Measurements from ENCODE around the gene KLHL6.

- TF ChIP-seq EZH2 (IDR thresholded peaks at IDR 0.05; ENCODE audit: insufficient read depth, low read length), result no peak
- TF ChIP-seq, protein P1, sequence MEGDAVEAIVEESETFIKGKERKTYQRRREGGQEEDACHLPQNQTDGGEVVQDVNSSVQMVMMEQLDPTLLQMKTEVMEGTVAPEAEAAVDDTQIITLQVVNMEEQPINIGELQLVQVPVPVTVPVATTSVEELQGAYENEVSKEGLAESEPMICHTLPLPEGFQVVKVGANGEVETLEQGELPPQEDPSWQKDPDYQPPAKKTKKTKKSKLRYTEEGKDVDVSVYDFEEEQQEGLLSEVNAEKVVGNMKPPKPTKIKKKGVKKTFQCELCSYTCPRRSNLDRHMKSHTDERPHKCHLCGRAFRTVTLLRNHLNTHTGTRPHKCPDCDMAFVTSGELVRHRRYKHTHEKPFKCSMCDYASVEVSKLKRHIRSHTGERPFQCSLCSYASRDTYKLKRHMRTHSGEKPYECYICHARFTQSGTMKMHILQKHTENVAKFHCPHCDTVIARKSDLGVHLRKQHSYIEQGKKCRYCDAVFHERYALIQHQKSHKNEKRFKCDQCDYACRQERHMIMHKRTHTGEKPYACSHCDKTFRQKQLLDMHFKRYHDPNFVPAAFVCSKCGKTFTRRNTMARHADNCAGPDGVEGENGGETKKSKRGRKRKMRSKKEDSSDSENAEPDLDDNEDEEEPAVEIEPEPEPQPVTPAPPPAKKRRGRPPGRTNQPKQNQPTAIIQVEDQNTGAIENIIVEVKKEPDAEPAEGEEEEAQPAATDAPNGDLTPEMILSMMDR (IDR thresholded peaks at IDR 0.05; ENCODE audit: insufficient read depth, low read depth, low read length), result no peak
Observed at GRCh38 chr3:183578179-183578578, 22.7 kb upstream of the KLHL6 start.

Measured in astrocyte (in vitro differentiated cells and primary cell).